ENCODE measurements around the gene CST5.

- no peak for TF ChIP-seq EZH2 (IDR thresholded peaks at IDR 0.05; ENCODE audit: borderline replicate concordance, low read length)
- TF ChIP-seq, protein P1, sequence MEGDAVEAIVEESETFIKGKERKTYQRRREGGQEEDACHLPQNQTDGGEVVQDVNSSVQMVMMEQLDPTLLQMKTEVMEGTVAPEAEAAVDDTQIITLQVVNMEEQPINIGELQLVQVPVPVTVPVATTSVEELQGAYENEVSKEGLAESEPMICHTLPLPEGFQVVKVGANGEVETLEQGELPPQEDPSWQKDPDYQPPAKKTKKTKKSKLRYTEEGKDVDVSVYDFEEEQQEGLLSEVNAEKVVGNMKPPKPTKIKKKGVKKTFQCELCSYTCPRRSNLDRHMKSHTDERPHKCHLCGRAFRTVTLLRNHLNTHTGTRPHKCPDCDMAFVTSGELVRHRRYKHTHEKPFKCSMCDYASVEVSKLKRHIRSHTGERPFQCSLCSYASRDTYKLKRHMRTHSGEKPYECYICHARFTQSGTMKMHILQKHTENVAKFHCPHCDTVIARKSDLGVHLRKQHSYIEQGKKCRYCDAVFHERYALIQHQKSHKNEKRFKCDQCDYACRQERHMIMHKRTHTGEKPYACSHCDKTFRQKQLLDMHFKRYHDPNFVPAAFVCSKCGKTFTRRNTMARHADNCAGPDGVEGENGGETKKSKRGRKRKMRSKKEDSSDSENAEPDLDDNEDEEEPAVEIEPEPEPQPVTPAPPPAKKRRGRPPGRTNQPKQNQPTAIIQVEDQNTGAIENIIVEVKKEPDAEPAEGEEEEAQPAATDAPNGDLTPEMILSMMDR (IDR thresholded peaks at IDR 0.05; ENCODE audit: low read length) = no peak
Measured at GRCh38 chr20:23832775-23833513, 46.6 kb downstream of the CST5 start.

All from OCI-LY1 (cell line).